NB4 (cell line): Measurements from ENCODE around the gene BIRC6.

Source experiments
- CTCF ChIP-seq: IDR thresholded peaks from one replicate; pipeline ENCODE4 v1.5.1; 2012; ENCODE audit warnings: low read depth, low read length
- MAX ChIP-seq: IDR thresholded peaks from 2 replicates; pipeline ENCODE4 v1.6.1; 2011; ENCODE audit warnings: low read depth, low read length
- POLR2A ChIP-seq: IDR thresholded peaks from 2 replicates; pipeline ENCODE4 v1.6.1; 2011; ENCODE audit warnings: mild to moderate bottlenecking; ENCODE audit not compliant: insufficient read length; ENCODE audit errors: extremely low read depth

- no peak for TF ChIP-seq CTCF
- TF ChIP-seq POLR2A = no peak
- no peak for TF ChIP-seq MAX
Measured at GRCh38 chr2:32456808-32457207, 100.0 kb downstream of the BIRC6 start.
